Gastrocnemius medialis (tissue), 4 donors: Measurements from ENCODE around the gene XAGE3.
"Not testable (repeated sequence)": the region's sequence is repeated elsewhere in the genome, so short reads cannot be mapped to it uniquely, and the experiment has no call there.

Experiments
- POLR2A ChIP-seq, 2 donors: fragments of 450-650 bp; IDR thresholded peaks; one replicate each; pipeline ENCODE4 v1.6.1; 2017; ENCODE audit warnings: antibody characterized with exemption in 2 of 2, mild to moderate bottlenecking in 2 of 2, moderate library complexity in 2 of 2
- TF ChIP-seq, protein P1 (sequence below), 5 experiments: fragments of 450-650 bp in 3 of 5; fragments of 200-600 bp in 2 of 5; sonication (generic) in 2 of 5; IDR thresholded peaks in 4 of 5; conservative IDR thresholded peaks in 1 of 5; 1 replicate in 4 of 5; 2 replicates in 1 of 5; pipeline ENCODE4 v1.5.1; 2016 to 2019; ENCODE audit warnings: antibody characterized with exemption in 5 of 5, mild to moderate bottlenecking in 3 of 5, moderate library complexity in 3 of 5

DNA sequence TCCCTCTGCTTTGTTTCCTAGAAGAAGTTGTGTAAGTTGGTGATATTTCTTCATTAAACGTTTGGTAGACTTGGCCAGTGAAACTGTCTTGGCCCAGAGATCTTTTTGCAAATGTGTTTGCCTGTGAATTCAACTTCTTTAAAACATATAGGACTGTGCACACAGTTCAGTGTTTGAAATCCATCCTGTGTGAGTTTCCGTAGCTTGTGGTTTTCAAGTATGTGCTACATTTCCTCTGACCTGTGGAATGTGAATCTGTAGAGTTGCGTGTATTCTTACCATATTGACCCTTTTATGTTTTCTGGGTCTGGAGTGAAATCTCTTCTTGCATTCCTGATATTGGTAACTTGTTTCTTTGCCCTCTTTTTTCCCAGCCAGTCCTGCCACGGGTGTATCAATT, 38.2 kb upstream of the XAGE3 start:
- TF ChIP-seq, protein P1, sequence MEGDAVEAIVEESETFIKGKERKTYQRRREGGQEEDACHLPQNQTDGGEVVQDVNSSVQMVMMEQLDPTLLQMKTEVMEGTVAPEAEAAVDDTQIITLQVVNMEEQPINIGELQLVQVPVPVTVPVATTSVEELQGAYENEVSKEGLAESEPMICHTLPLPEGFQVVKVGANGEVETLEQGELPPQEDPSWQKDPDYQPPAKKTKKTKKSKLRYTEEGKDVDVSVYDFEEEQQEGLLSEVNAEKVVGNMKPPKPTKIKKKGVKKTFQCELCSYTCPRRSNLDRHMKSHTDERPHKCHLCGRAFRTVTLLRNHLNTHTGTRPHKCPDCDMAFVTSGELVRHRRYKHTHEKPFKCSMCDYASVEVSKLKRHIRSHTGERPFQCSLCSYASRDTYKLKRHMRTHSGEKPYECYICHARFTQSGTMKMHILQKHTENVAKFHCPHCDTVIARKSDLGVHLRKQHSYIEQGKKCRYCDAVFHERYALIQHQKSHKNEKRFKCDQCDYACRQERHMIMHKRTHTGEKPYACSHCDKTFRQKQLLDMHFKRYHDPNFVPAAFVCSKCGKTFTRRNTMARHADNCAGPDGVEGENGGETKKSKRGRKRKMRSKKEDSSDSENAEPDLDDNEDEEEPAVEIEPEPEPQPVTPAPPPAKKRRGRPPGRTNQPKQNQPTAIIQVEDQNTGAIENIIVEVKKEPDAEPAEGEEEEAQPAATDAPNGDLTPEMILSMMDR (IDR thresholded peaks at IDR 0.05 in 4 of 5, conservative IDR thresholded peaks at IDR 0.05 in 1 of 5): not testable (repeated sequence)
- TF ChIP-seq POLR2A (IDR thresholded peaks at IDR 0.05): not testable (repeated sequence)
